ENCODE data around the gene PPP4R1.
"Not testable (repeated sequence)": the region's sequence is repeated elsewhere in the genome, so short reads cannot be mapped to it uniquely, and the experiment has no call there.

Gene PPP4R1

GRCh38 chr18:9612977-9613376, 1.4 kb downstream of the PPP4R1 start:
- H3K4me1 ChIP-seq (ENCODE audit: control insufficient read depth, insufficient read depth, low read length, poor library complexity, severe bottlenecking), result peaks cover 6% of the 10 kb centered on the region
- H3K27me3 ChIP-seq (replicated peaks; ENCODE audit: control insufficient read depth, insufficient read depth, low read length, poor library complexity, severe bottlenecking), result no peaks in the 10 kb centered on the region
- H3K9me3 ChIP-seq (ENCODE audit: control insufficient read depth, low read length), result no peaks in the 10 kb centered on the region
- peak overlapping the region; percentile 69 for H3K4me3 ChIP-seq (ENCODE audit: insufficient read depth, low read depth, low read length, poor library complexity, severe bottlenecking)
- H3K27ac ChIP-seq (ENCODE audit: insufficient read depth, low read length, poor library complexity, severe bottlenecking), result peak overlapping the region; percentile 69
- H3K36me3 ChIP-seq (ENCODE audit: control insufficient read depth, insufficient read depth, low read length), result no peaks in the 10 kb centered on the region
- no peak for DNase-seq

GRCh38 chr18:9612215-9612830, 2.0 kb downstream of the PPP4R1 start:
- H3K9me3 ChIP-seq (ENCODE audit: control insufficient read depth, low read length), result no peaks in the 10 kb centered on the region
- peak in 1 of 3 donors; percentile 29 for DNase-seq
- H3K4me3 ChIP-seq (ENCODE audit: insufficient read depth, low read depth, low read length, poor library complexity, severe bottlenecking), result no peak overlapping the region
- H3K4me1 ChIP-seq (ENCODE audit: control insufficient read depth, insufficient read depth, low read length, poor library complexity, severe bottlenecking), result peaks cover 6% of the 10 kb centered on the region
- no peaks in the 10 kb centered on the region for H3K36me3 ChIP-seq (ENCODE audit: control insufficient read depth, insufficient read depth, low read length)
- H3K27me3 ChIP-seq (replicated peaks; ENCODE audit: control insufficient read depth, insufficient read depth, low read length, poor library complexity, severe bottlenecking), result no peaks in the 10 kb centered on the region
- H3K27ac ChIP-seq (ENCODE audit: insufficient read depth, low read length, poor library complexity, severe bottlenecking), result no peak overlapping the region

GRCh38 chr18:9609190-9609589, 5.2 kb downstream of the PPP4R1 start:
- no peak overlapping the region for H3K4me3 ChIP-seq (ENCODE audit: insufficient read depth, low read depth, low read length, poor library complexity, severe bottlenecking)
- no peak for DNase-seq
- no peak overlapping the region for H3K27ac ChIP-seq (ENCODE audit: insufficient read depth, low read length, poor library complexity, severe bottlenecking)
- peaks cover 6% of the 10 kb centered on the region for H3K4me1 ChIP-seq (ENCODE audit: control insufficient read depth, insufficient read depth, low read length, poor library complexity, severe bottlenecking)
- H3K27me3 ChIP-seq (replicated peaks; ENCODE audit: control insufficient read depth, insufficient read depth, low read length, poor library complexity, severe bottlenecking), result no peaks in the 10 kb centered on the region
- no peaks in the 10 kb centered on the region for H3K36me3 ChIP-seq (ENCODE audit: control insufficient read depth, insufficient read depth, low read length)
- no peaks in the 10 kb centered on the region for H3K9me3 ChIP-seq (ENCODE audit: control insufficient read depth, low read length)

- Histone ChIP-seq H3K4me1 (ENCODE audit: control insufficient read depth, insufficient read depth, low read length, poor library complexity, severe bottlenecking) (peaks cover 6% of the 10 kb centered on the region), H3K27me3 (replicated peaks; ENCODE audit: control insufficient read depth, insufficient read depth, low read length, poor library complexity, severe bottlenecking) (no peaks in the 10 kb centered on the region), H3K27ac (ENCODE audit: insufficient read depth, low read length, poor library complexity, severe bottlenecking) (no peak overlapping the region), H3K9me3 (ENCODE audit: control insufficient read depth, low read length) (no peaks in the 10 kb centered on the region), H3K36me3 (ENCODE audit: control insufficient read depth, insufficient read depth, low read length) (no peaks in the 10 kb centered on the region), H3K4me3 (ENCODE audit: insufficient read depth, low read depth, low read length, poor library complexity, severe bottlenecking) (no peak overlapping the region)
- no peak for DNase-seq
Observed at GRCh38 chr18:9608728-9609127, 5.6 kb downstream of the PPP4R1 start.

- no peak for DNase-seq
- Histone ChIP-seq H3K27me3 (replicated peaks; ENCODE audit: control insufficient read depth, insufficient read depth, low read length, poor library complexity, severe bottlenecking) (no peaks in the 10 kb centered on the region), H3K27ac (ENCODE audit: insufficient read depth, low read length, poor library complexity, severe bottlenecking) (no peak overlapping the region), H3K36me3 (ENCODE audit: control insufficient read depth, insufficient read depth, low read length) (no peaks in the 10 kb centered on the region), H3K9me3 (ENCODE audit: control insufficient read depth, low read length) (no peaks in the 10 kb centered on the region), H3K4me3 (ENCODE audit: insufficient read depth, low read depth, low read length, poor library complexity, severe bottlenecking) (no peak overlapping the region), H3K4me1 (ENCODE audit: control insufficient read depth, insufficient read depth, low read length, poor library complexity, severe bottlenecking) (peaks cover 6% of the 10 kb centered on the region)
Observed at GRCh38 chr18:9608298-9608697, 6.1 kb downstream of the PPP4R1 start.

GRCh38 chr18:9607111-9607510, 7.2 kb downstream of the PPP4R1 start:
- DNase-seq; H3K4me1 ChIP-seq (ENCODE audit: control insufficient read depth, insufficient read depth, low read length, poor library complexity, severe bottlenecking); H3K36me3 ChIP-seq (ENCODE audit: control insufficient read depth, insufficient read depth, low read length); H3K9me3 ChIP-seq (ENCODE audit: control insufficient read depth, low read length); H3K27ac ChIP-seq (ENCODE audit: insufficient read depth, low read length, poor library complexity, severe bottlenecking); H3K4me3 ChIP-seq (ENCODE audit: insufficient read depth, low read depth, low read length, poor library complexity, severe bottlenecking); H3K27me3 ChIP-seq (replicated peaks; ENCODE audit: control insufficient read depth, insufficient read depth, low read length, poor library complexity, severe bottlenecking): not testable (repeated sequence)

GRCh38 chr18:9606039-9606438, 8.3 kb downstream of the PPP4R1 start:
- H3K9me3 ChIP-seq (ENCODE audit: control insufficient read depth, low read length), result no peaks in the 10 kb centered on the region
- no peak overlapping the region for H3K27ac ChIP-seq (ENCODE audit: insufficient read depth, low read length, poor library complexity, severe bottlenecking)
- no peaks in the 10 kb centered on the region for H3K4me1 ChIP-seq (ENCODE audit: control insufficient read depth, insufficient read depth, low read length, poor library complexity, severe bottlenecking)
- no peak for DNase-seq
- no peaks in the 10 kb centered on the region for H3K27me3 ChIP-seq (replicated peaks; ENCODE audit: control insufficient read depth, insufficient read depth, low read length, poor library complexity, severe bottlenecking)
- no peak overlapping the region for H3K4me3 ChIP-seq (ENCODE audit: insufficient read depth, low read depth, low read length, poor library complexity, severe bottlenecking)
- H3K36me3 ChIP-seq (ENCODE audit: control insufficient read depth, insufficient read depth, low read length), result no peaks in the 10 kb centered on the region

GRCh38 chr18:9604348-9604747, 10.0 kb downstream of the PPP4R1 start:
- DNase-seq, result no peak
- H3K27ac ChIP-seq (ENCODE audit: insufficient read depth, low read length, poor library complexity, severe bottlenecking), result no peak overlapping the region
- H3K4me3 ChIP-seq (ENCODE audit: insufficient read depth, low read depth, low read length, poor library complexity, severe bottlenecking), result no peak overlapping the region
- no peaks in the 10 kb centered on the region for H3K4me1 ChIP-seq (ENCODE audit: control insufficient read depth, insufficient read depth, low read length, poor library complexity, severe bottlenecking)
- no peaks in the 10 kb centered on the region for H3K27me3 ChIP-seq (replicated peaks; ENCODE audit: control insufficient read depth, insufficient read depth, low read length, poor library complexity, severe bottlenecking)
- H3K36me3 ChIP-seq (ENCODE audit: control insufficient read depth, insufficient read depth, low read length), result no peaks in the 10 kb centered on the region
- no peaks in the 10 kb centered on the region for H3K9me3 ChIP-seq (ENCODE audit: control insufficient read depth, low read length)

GRCh38 chr18:9599328-9599727, 15.0 kb downstream of the PPP4R1 start:
- H3K36me3 ChIP-seq (ENCODE audit: control insufficient read depth, insufficient read depth, low read length), result no peaks in the 10 kb centered on the region
- H3K27me3 ChIP-seq (replicated peaks; ENCODE audit: control insufficient read depth, insufficient read depth, low read length, poor library complexity, severe bottlenecking), result no peaks in the 10 kb centered on the region
- H3K9me3 ChIP-seq (ENCODE audit: control insufficient read depth, low read length), result no peaks in the 10 kb centered on the region
- H3K4me1 ChIP-seq (ENCODE audit: control insufficient read depth, insufficient read depth, low read length, poor library complexity, severe bottlenecking), result no peaks in the 10 kb centered on the region
- no peak for DNase-seq
- H3K4me3 ChIP-seq (ENCODE audit: insufficient read depth, low read depth, low read length, poor library complexity, severe bottlenecking), result no peak overlapping the region
- no peak overlapping the region for H3K27ac ChIP-seq (ENCODE audit: insufficient read depth, low read length, poor library complexity, severe bottlenecking)

- Histone ChIP-seq H3K27me3 (replicated peaks; ENCODE audit: control insufficient read depth, insufficient read depth, low read length, poor library complexity, severe bottlenecking) (no peaks in the 10 kb centered on the region), H3K4me3 (ENCODE audit: insufficient read depth, low read depth, low read length, poor library complexity, severe bottlenecking) (no peak overlapping the region), H3K36me3 (ENCODE audit: control insufficient read depth, insufficient read depth, low read length) (no peaks in the 10 kb centered on the region), H3K4me1 (ENCODE audit: control insufficient read depth, insufficient read depth, low read length, poor library complexity, severe bottlenecking) (no peaks in the 10 kb centered on the region), H3K27ac (ENCODE audit: insufficient read depth, low read length, poor library complexity, severe bottlenecking) (no peak overlapping the region), H3K9me3 (ENCODE audit: control insufficient read depth, low read length) (no peaks in the 10 kb centered on the region)
- DNase-seq, result no peak
Observed at GRCh38 chr18:9597609-9598008, 16.8 kb downstream of the PPP4R1 start.
